Endothelial cell of umbilical vein (primary cell): ENCODE results near the gene STX4. TPM values are rescaled to one million over a fixed set of nuclear protein-coding genes. Genes with fewer than 3 reads are reported as not detected.
"Not testable (repeated sequence)": the region's sequence is repeated elsewhere in the genome, so short reads cannot be mapped to it uniquely, and the experiment has no call there.

Experiments used
- BruUV-seq: library from RNA; stranded (reverse); fragments of 400-500 nt; replicated peaks from 2 replicates; lab custom pipeline; 2021; lab: Mats Ljungman, UMichigan
- CTCF ChIA-PET: fragments of 300-600, 350-600 bp; sonication (Branson Sonifier 250); formaldehyde crosslinking; loops from one replicate; lab custom pipeline; 2021; ENCODE audit warnings: antibody characterized with exemption, inconsistent platforms; lab: Charles Lee
- POLR2A ChIA-PET: fragments of 300-600, 350-600 bp; sonication (Branson Sonifier 250); formaldehyde crosslinking; loops from one replicate; lab custom pipeline; 2021; ENCODE audit warnings: antibody characterized with exemption, inconsistent platforms; lab: Charles Lee
- DNase-seq: peaks from one replicate; pipeline ENCODE4 v3.0.0-alpha.2; 2011; ENCODE audit warnings: low read depth, low spot score
- FAIRE-seq: peaks from 2 replicates; lab custom pipeline; 2011; peaks lifted over from hg19 to GRCh38; lab: Jason Lieb, UNC
- H2AFZ ChIP-seq: 2 replicates; pipeline ENCODE4 v1.6.0; 2012; ENCODE audit warnings: low read depth, low read length, control low read depth, inconsistent platforms
- H3K27ac ChIP-seq: 2 replicates; pipeline ENCODE4 v1.5.1; 2011; ENCODE audit warnings: low read depth, mild to moderate bottlenecking, control low read depth, low read length, moderate library complexity; ENCODE audit not compliant: insufficient read depth
- H3K27me3 ChIP-seq, 2 experiments: 2 replicates each; pipeline versions ENCODE4 v1.6.0 to v1.6.1; 2011; ENCODE audit warnings: low read length in 2 of 2, mixed read lengths in 1 of 2; ENCODE audit not compliant: control insufficient read depth in 2 of 2, insufficient read depth in 2 of 2
- H3K36me3 ChIP-seq, 2 experiments: 2 replicates in 1 of 2; 3 replicates in 1 of 2; pipeline ENCODE4 v1.5.1; 2011; ENCODE audit warnings: low read length in 2 of 2, mild to moderate bottlenecking in 1 of 2, moderate library complexity in 1 of 2; ENCODE audit not compliant: control insufficient read depth in 2 of 2, insufficient read depth in 2 of 2; ENCODE audit errors: extremely low read depth in 1 of 2
- H3K4me1 ChIP-seq: 3 replicates; pipeline ENCODE4 v1.5.1; 2011; ENCODE audit warnings: mild to moderate bottlenecking, low read length; ENCODE audit not compliant: control insufficient read depth, insufficient read depth; ENCODE audit errors: extremely low read depth
- H3K4me2 ChIP-seq: 2 replicates; pipeline ENCODE4 v1.6.1; 2011; ENCODE audit warnings: low read length, control low read depth, mixed read lengths; ENCODE audit not compliant: insufficient read depth
- H3K4me3 ChIP-seq, 3 experiments: fragments of 200-600 bp in 1 of 3; sonication (generic), shearing (Covaris generic) in 1 of 3; replicated peaks in 1 of 3; 2 replicates each; pipeline ENCODE4 v1.5.1; 2011 to 2016; ENCODE audit warnings: control low read depth in 3 of 3, low read length in 3 of 3, mild to moderate bottlenecking in 2 of 3, inconsistent platforms in 1 of 3, low read depth in 1 of 3, moderate library complexity in 1 of 3; ENCODE audit not compliant: insufficient read depth in 1 of 3
- H3K79me2 ChIP-seq: 2 replicates; pipeline ENCODE4 v1.6.0; 2012; ENCODE audit warnings: low read length, inconsistent platforms; ENCODE audit not compliant: control insufficient read depth, insufficient read depth
- H3K9ac ChIP-seq: replicated peaks from 2 replicates; pipeline ENCODE3; 2011; ENCODE audit warnings: low read length, control low read depth; ENCODE audit not compliant: insufficient read depth; ENCODE audit errors: extremely low read depth
- H3K9me1 ChIP-seq: replicated peaks from 3 replicates; pipeline ENCODE4 v1.6.0; 2011; ENCODE audit warnings: mild to moderate bottlenecking, low read length; ENCODE audit not compliant: control insufficient read depth, insufficient read depth; ENCODE audit errors: extremely low read depth
- H3K9me3 ChIP-seq: replicated peaks from 2 replicates; pipeline ENCODE4 v1.5.1; 2012; ENCODE audit warnings: low read length, inconsistent platforms; ENCODE audit not compliant: control insufficient read depth, insufficient read depth
- H4K20me1 ChIP-seq: replicated peaks from 2 replicates; pipeline ENCODE3; 2011; ENCODE audit warnings: mild to moderate bottlenecking, low read length; ENCODE audit not compliant: control insufficient read depth, insufficient read depth; ENCODE audit errors: extremely low read depth
- EZH2 ChIP-seq: IDR thresholded peaks from 2 replicates; pipeline ENCODE4 v1.6.1; 2012; ENCODE audit warnings: borderline replicate concordance, low read depth, mild to moderate bottlenecking, moderate library complexity, low read length, inconsistent platforms; ENCODE audit not compliant: severe bottlenecking
- FOS ChIP-seq: IDR thresholded peaks from 2 replicates; pipeline ENCODE4 v1.6.1; 2011; ENCODE audit warnings: mild to moderate bottlenecking, low read length, moderate library complexity, borderline replicate concordance; ENCODE audit not compliant: insufficient read depth
- GATA2 ChIP-seq: IDR thresholded peaks from 2 replicates; pipeline ENCODE4 v1.7.0; 2011; ENCODE audit warnings: low read depth, mild to moderate bottlenecking, moderate library complexity, mixed read lengths, low read length; ENCODE audit not compliant: insufficient read length, insufficient read depth
- JUN ChIP-seq: IDR thresholded peaks from 2 replicates; pipeline ENCODE4 v1.6.1; 2011; ENCODE audit warnings: borderline replicate concordance, low read depth; ENCODE audit not compliant: insufficient read length, insufficient read depth
- MYC ChIP-seq: IDR thresholded peaks from one replicate; pipeline ENCODE4 v1.6.1; 2011; ENCODE audit warnings: mild to moderate bottlenecking, low read depth, low read length
- POLR2A ChIP-seq: IDR thresholded peaks from 2 replicates; pipeline ENCODE4 v1.6.1; 2012; ENCODE audit warnings: low read depth, mild to moderate bottlenecking, control low read depth, low read length
- POLR2AphosphoS5 ChIP-seq: IDR thresholded peaks from 2 replicates; pipeline ENCODE4 v1.6.1; 2012; ENCODE audit warnings: low read depth, mild to moderate bottlenecking, control low read depth, low read length, moderate library complexity; ENCODE audit not compliant: insufficient read depth
- dilution Hi-C: fragments of 300-500 bp; cut with MboI; formaldehyde crosslinking; loops from one replicate; pipeline ENCODE4 v1.15.0; 2019; ENCODE audit warnings: low sequenced_read_pairs; ENCODE audit not compliant: extremely low pct_ligation_motif_present
- intact Hi-C: fragments of 100-400 bp; cut with micrococcal nuclease; formaldehyde crosslinking; loops from one replicate; pipeline ENCODE4 v1.10.0; 2022
- polyA plus RNA-seq, 4 experiments: library from polyadenylated mRNA; depleted of rRNA in 3 of 4; stranded (reverse) in 3 of 4; unstranded in 1 of 4; fragments of >200 nt; gene quantifications; 2 replicates each; pipeline versions ENCODE4 v1.2.1 to v1.2.3, GENCODE V29; 2011 to 2012; ENCODE audit warnings: missing spikeins in 1 of 4
- total RNA-seq: library from RNA; stranded (reverse); gene quantifications from 2 replicates; pipeline ENCODE4 v1.2.3, GENCODE V29; 2021
- TF ChIP-seq, protein P1 (sequence below), 2 donors: IDR thresholded peaks; 1 replicate in 1 of 2; 2 replicates in 1 of 2; pipeline ENCODE4 v1.5.1; 2011; ENCODE audit warnings: low read length in 2 of 2, mild to moderate bottlenecking in 2 of 2, moderate library complexity in 2 of 2, control low read depth in 1 of 2, inconsistent platforms in 1 of 2, low read depth in 1 of 2; ENCODE audit not compliant: insufficient read depth in 1 of 2; ENCODE audit errors: extremely low read depth in 1 of 2
- TF ChIP-seq, protein P2 (sequence below): IDR thresholded peaks from 2 replicates; pipeline ENCODE4 v1.6.1; 2011; ENCODE audit not compliant: insufficient read depth, insufficient read length

Gene STX4
- total and polyA plus RNA-seq, 2 donors (not counting 3 experiments of a cell fraction or from before 2014, with no cell fraction given), result 49.5 to 65.2 TPM

DNA sequence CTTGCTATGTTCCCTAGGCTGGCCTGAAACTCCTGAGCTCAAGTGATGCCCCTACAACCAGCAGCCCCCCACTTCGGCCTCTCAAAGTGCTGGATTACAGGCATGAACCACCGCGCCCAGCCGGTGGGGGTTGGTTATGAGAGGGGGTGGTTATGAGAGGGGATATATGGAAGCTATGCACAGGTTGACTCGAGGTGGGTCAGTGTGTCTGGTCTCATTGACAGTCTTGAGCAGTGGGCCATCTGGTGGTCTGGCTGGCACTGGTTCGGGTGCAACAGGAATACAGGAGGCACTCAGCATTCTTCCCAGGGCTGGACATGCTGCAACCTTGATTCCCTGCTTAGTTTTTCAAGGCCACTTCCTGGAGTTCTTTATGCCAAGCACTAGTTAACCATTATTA is 17.3 kb upstream of the STX4 start:
- Histone ChIP-seq H3K9me1 (no peaks in the 10 kb centered on the region), H3K9ac (no peak overlapping the region), H3K36me3 (no peaks in the 10 kb centered on the region), H3K9me3 (no peaks in the 10 kb centered on the region), H3K4me3 (no peak overlapping the region), H2AFZ (no peak overlapping the region), H3K27ac (no peak overlapping the region), H3K4me2 (no peak overlapping the region), H3K79me2 (no peaks in the 10 kb centered on the region), H3K27me3 (peaks cover 5 to 13% of the 10 kb centered on the region in 2 experiments), H3K4me1 (no peaks in the 10 kb centered on the region), H4K20me1 (no peaks in the 10 kb centered on the region)
- CTCF ChIA-PET, result no interaction called here
- dilution Hi-C loops (no loop called here), intact Hi-C loops (no loop called here)
- no TSS peak for BruUV-seq
- TF ChIP-seq, protein P1, sequence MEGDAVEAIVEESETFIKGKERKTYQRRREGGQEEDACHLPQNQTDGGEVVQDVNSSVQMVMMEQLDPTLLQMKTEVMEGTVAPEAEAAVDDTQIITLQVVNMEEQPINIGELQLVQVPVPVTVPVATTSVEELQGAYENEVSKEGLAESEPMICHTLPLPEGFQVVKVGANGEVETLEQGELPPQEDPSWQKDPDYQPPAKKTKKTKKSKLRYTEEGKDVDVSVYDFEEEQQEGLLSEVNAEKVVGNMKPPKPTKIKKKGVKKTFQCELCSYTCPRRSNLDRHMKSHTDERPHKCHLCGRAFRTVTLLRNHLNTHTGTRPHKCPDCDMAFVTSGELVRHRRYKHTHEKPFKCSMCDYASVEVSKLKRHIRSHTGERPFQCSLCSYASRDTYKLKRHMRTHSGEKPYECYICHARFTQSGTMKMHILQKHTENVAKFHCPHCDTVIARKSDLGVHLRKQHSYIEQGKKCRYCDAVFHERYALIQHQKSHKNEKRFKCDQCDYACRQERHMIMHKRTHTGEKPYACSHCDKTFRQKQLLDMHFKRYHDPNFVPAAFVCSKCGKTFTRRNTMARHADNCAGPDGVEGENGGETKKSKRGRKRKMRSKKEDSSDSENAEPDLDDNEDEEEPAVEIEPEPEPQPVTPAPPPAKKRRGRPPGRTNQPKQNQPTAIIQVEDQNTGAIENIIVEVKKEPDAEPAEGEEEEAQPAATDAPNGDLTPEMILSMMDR (IDR thresholded peaks at IDR 0.05; ENCODE audit: extremely low read depth in 1 of 2, insufficient read depth in 1 of 2, low read depth in 1 of 2, low read length in 2 of 2), result no peak
- TF ChIP-seq POLR2AphosphoS5, result no peak
- TF ChIP-seq POLR2A, result no peak
- no peak for TF ChIP-seq JUN
- no peak for TF ChIP-seq EZH2
- TF ChIP-seq GATA2, result no peak
- no peak for TF ChIP-seq FOS
- TF ChIP-seq, protein P2, sequence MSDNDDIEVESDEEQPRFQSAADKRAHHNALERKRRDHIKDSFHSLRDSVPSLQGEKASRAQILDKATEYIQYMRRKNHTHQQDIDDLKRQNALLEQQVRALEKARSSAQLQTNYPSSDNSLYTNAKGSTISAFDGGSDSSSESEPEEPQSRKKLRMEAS, result no peak
- TF ChIP-seq MYC, result no peak
- DNase-seq (no peak), FAIRE-seq (no peak)
- POLR2A ChIA-PET, result no interaction called here

DNA sequence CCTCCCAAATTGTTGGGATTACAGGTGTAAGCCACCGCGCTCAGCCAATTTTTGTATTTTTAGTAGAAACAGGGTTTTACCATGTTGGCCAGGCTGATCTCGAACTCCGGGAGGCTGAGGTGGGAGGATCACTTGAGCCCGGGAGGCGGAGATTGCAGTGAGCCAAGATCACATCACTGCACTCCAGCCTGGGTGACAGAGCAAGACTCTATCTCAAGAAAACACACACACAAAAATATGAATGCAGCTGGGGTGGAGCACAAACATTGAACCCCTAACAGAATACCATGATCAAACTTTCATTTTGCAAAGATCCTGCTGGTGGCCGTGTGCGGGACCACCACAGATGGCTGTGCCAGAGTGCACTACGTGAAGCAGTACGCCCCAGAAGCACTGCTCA is 15.6 kb upstream of the STX4 start:
- H3K9ac ChIP-seq, BruUV-seq, DNase-seq, H3K27me3 ChIP-seq, H3K4me3 ChIP-seq, CTCF ChIA-PET, H3K9me1 ChIP-seq, H3K9me3 ChIP-seq, dilution Hi-C loops, H4K20me1 ChIP-seq, H3K27ac ChIP-seq, intact Hi-C loops, H3K4me2 ChIP-seq, H3K36me3 ChIP-seq, FAIRE-seq, POLR2A ChIA-PET, H2AFZ ChIP-seq, H3K4me1 ChIP-seq, H3K79me2 ChIP-seq: not testable (repeated sequence)
